ENCODE results near the gene CELA3B. TPM values are rescaled to one million over a fixed set of nuclear protein-coding genes. Genes with fewer than 3 reads are reported as not detected.
A peak's percentile ranks its signal among the peaks of the same experiment; 100 is the strongest.

Gene CELA3B
- total and polyA plus RNA-seq, 10 donors, result 0.08 to 1.8 (median 0.49) TPM; not detected in 4

DNA sequence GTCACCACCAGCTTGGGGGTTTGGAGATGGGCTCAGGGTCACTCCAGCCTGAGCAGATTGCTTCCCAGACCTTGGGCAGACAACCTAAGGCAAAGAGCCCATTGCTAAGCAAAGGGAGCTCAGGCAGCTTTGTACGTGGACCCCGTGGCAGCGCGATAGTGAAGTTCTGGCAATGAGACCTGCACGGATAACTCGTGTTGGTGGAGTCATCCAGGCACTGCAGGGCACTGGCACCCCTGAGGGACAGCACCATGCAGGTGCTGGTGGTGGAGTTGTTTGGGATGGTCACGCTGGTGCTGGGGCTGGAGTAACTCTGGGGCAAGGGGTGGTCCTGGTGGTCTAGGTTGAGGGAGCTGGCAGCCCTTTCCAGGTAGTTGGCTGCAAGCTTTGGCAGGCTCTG, 26.1 kb upstream of the CELA3B start:
- peaks cover 0 to 19% (median 10%) of the 10 kb centered on the region in 6 donors for H3K4me1 ChIP-seq
- no peak overlapping the region for H3K27ac ChIP-seq
- 93 to 97% (median 95%) methylated on average over 7 of the region's 7 CpGs for WGBS, 5 donors
- H3K9me3 ChIP-seq, result no peaks in the 10 kb centered on the region
- H3K36me3 ChIP-seq, result no peaks in the 10 kb centered on the region
- H3K27me3 ChIP-seq (replicated peaks in 1 of 7), result no peaks in the 10 kb centered on the region
- no peak for DNase-seq
- intact Hi-C loops (cut with DNase I; ENCODE audit: low total_unique reads), result no loop called here
- H3K4me3 ChIP-seq, result no peak overlapping the region
- no peak for TF ChIP-seq POLR2AphosphoS5 (IDR thresholded peaks at IDR 0.05)
- TF ChIP-seq, protein P1, sequence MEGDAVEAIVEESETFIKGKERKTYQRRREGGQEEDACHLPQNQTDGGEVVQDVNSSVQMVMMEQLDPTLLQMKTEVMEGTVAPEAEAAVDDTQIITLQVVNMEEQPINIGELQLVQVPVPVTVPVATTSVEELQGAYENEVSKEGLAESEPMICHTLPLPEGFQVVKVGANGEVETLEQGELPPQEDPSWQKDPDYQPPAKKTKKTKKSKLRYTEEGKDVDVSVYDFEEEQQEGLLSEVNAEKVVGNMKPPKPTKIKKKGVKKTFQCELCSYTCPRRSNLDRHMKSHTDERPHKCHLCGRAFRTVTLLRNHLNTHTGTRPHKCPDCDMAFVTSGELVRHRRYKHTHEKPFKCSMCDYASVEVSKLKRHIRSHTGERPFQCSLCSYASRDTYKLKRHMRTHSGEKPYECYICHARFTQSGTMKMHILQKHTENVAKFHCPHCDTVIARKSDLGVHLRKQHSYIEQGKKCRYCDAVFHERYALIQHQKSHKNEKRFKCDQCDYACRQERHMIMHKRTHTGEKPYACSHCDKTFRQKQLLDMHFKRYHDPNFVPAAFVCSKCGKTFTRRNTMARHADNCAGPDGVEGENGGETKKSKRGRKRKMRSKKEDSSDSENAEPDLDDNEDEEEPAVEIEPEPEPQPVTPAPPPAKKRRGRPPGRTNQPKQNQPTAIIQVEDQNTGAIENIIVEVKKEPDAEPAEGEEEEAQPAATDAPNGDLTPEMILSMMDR (IDR thresholded peaks at IDR 0.05 in 8 of 11, conservative IDR thresholded peaks at IDR 0.05 in 3 of 11), result no peak
- TF ChIP-seq POLR2A (IDR thresholded peaks at IDR 0.05), result no peak

DNA sequence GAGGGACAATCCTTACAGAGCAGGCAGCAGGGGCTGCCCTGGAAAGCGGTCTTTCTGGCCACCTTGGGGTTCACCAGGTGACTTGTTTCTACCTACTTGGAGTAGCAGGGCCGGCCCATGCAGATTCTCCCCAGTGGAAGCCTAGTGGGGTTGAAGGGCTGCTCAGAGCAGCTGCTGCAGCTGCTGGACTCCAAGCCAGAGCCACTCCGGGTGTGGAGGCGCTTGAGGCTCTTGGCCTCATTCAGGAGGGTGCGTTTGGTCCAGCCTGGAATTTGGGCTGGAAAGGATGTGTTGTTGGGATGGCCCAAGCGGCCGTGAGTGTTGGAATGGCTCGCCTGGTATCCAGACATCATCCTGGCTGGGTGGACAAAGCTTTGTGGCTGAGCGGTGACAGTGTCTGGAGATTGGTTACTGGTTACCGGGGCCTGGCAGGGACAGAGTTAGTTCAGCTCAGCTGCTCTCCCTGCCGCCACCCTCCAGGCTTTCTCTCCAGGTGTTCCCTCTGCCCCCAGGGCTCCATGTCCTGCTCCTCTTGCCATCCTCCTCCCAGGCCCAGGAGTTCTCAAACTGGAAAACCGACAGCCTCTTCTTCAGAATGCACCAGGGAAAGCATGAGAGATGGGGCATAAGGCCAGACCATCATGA, 25.5 kb upstream of the CELA3B start:
- intact Hi-C loops (cut with DNase I; ENCODE audit: low total_unique reads), result no loop called here
- no peaks in the 10 kb centered on the region for H3K9me3 ChIP-seq
- peaks cover 4 to 25% (median 16%) of the 10 kb centered on the region in 6 donors for H3K4me1 ChIP-seq
- 80 to 96% (median 87%) methylated on average over 5 to 12 of the region's 12 CpGs for WGBS, 5 donors
- H3K36me3 ChIP-seq, result no peaks in the 10 kb centered on the region
- no peak overlapping the region for H3K4me3 ChIP-seq
- H3K27ac ChIP-seq, result no peak overlapping the region
- no peak for DNase-seq
- TF ChIP-seq, protein P1 (IDR thresholded peaks at IDR 0.05 in 8 of 11, conservative IDR thresholded peaks at IDR 0.05 in 3 of 11), result no peak
- TF ChIP-seq POLR2AphosphoS5 (IDR thresholded peaks at IDR 0.05) (no peak), POLR2A (IDR thresholded peaks at IDR 0.05) (no peak)
- H3K27me3 ChIP-seq (replicated peaks in 1 of 7), result no peaks in the 10 kb centered on the region

DNA sequence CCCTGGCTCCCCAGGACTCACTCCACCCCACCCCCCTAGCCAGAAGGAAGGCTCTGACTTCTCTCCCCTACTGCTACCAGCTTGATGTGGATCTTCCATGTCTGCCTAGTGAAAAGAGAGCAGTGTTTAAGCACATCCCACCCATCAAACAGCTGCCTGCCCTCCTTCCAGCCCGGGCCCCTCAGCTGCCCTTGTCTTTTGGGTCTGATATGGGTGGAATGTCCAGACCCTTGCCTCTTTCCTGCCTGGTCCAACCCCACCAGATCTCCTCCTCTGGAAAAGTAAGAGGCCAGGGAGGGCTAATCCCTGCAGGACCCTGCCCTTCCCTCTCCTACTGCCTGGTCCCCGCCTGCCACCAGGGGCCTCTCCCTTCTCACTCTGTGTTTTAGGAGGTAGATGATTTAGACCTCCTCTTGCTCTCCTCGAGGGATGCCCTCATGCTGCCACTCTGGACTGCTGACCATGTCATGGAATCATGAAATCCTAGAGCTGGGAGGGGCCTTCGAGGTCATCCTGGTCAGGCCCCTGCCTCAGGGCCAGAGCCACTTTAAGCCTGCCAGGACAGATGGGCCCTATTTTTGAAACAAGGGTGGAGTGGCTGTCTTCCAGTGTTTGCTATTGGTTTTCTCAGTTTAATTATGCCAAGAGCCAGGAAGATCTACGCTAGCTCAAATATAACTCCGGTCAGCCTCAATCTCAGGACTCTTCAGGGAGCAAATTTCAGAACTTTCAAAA, 23.9 kb upstream of the CELA3B start:
- peaks cover 0 to 3% (median 0%) of the 10 kb centered on the region in 7 donors for H3K27me3 ChIP-seq (replicated peaks in 1 of 7)
- DNase-seq, result no peak
- H3K9me3 ChIP-seq, result no peaks in the 10 kb centered on the region
- intact Hi-C loops (cut with DNase I; ENCODE audit: low total_unique reads), result no loop called here
- no peak overlapping the region for H3K4me3 ChIP-seq
- H3K27ac ChIP-seq, result no peak overlapping the region
- H3K4me1 ChIP-seq, result peaks cover 7 to 31% (median 23%) of the 10 kb centered on the region in 6 donors
- TF ChIP-seq, protein P1 (IDR thresholded peaks at IDR 0.05 in 8 of 11, conservative IDR thresholded peaks at IDR 0.05 in 3 of 11), result no peak
- TF ChIP-seq POLR2A (IDR thresholded peaks at IDR 0.05), result no peak
- TF ChIP-seq POLR2AphosphoS5 (IDR thresholded peaks at IDR 0.05), result no peak
- 77 to 89% (median 83%) methylated on average over 6 of the region's 6 CpGs for WGBS, 5 donors
- no peaks in the 10 kb centered on the region for H3K36me3 ChIP-seq

DNA sequence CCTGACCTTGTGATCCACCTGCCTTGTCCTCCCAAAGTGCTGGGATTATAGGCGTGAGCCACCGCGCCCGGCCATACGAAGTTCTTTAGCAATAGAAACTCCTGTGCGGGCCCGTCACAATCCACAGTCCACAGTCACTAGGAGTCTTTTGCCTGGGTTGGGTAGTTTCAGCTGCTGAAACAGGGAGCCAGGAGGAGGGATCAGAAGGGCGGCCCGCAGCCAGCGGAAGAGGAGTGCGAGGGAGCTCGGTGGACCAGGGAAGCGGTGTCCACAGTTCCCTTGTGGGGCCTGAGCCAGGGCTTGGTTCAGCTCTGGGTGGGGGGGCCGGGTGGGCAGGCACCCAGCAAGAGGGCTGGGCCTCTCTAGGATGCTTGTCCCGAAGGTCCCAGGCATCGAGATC, 21.8 kb upstream of the CELA3B start:
- intact Hi-C loops (cut with DNase I; ENCODE audit: low total_unique reads), result no loop called here
- TF ChIP-seq, protein P1 (IDR thresholded peaks at IDR 0.05 in 8 of 11, conservative IDR thresholded peaks at IDR 0.05 in 3 of 11), result no peak
- TF ChIP-seq POLR2AphosphoS5 (IDR thresholded peaks at IDR 0.05), result peak in 1 of 3 donors; percentile 48

More for the DNA sequence above, 21.8 kb upstream of the CELA3B start:
- Histone ChIP-seq H3K9me3 (no peaks in the 10 kb centered on the region), H3K36me3 (no peaks in the 10 kb centered on the region), H3K27ac (peak overlapping the region in 7 of 8 donors; percentile 39 to 74 (median 70)), H3K4me1 (peaks cover 7 to 31% (median 23%) of the 10 kb centered on the region in 6 donors), H3K4me3 (no peak overlapping the region), H3K27me3 (replicated peaks in 1 of 7) (peaks cover 0 to 5% (median 0%) of the 10 kb centered on the region in 7 donors)
- WGBS, 5 donors, result 68 to 83% (median 79%) methylated on average over 14 to 16 of the region's 16 CpGs
- no peak for DNase-seq
